Fibroblast of peridontal ligament (primary cell): ENCODE data around the gene GMPR.

Experiments
- DNase-seq: peaks from one replicate; pipeline ENCODE4 v3.0.0-alpha.2; 2010; ENCODE audit errors: extremely low read depth

GMPR gene

GRCh38 chr6:16301511-16301910 is 63.1 kb downstream of the GMPR start:
- no peak for DNase-seq

GRCh38 chr6:16302721-16303552 is 64.5 kb downstream of the GMPR start:
- no peak for DNase-seq

GRCh38 chr6:16305246-16305725 is 66.9 kb downstream of the GMPR start:
- no peak for DNase-seq

- DNase-seq = no peak
These were observed 67.4 kb downstream of the GMPR start for GRCh38 chr6:16305788-16306187.

GRCh38 chr6:16306334-16306733 is 67.9 kb downstream of the GMPR start:
- no peak for DNase-seq

- DNase-seq = no peak
These were observed 73.4 kb downstream of the GMPR start for GRCh38 chr6:16311763-16312162.

- no peak for DNase-seq
These were observed 75.3 kb downstream of the GMPR start for GRCh38 chr6:16313732-16314131.

GRCh38 chr6:16314296-16314695 is 75.9 kb downstream of the GMPR start:
- DNase-seq = no peak

GRCh38 chr6:16316741-16317251 is 78.4 kb downstream of the GMPR start:
- peak; percentile 48 for DNase-seq

GRCh38 chr6:16318538-16318937 is 80.2 kb downstream of the GMPR start:
- DNase-seq = peak; percentile 85

- DNase-seq = no peak
These were observed 80.8 kb downstream of the GMPR start for GRCh38 chr6:16318953-16319720.

GRCh38 chr6:16319813-16320532 is 81.6 kb downstream of the GMPR start:
- peak; percentile 97 for DNase-seq

GRCh38 chr6:16320533-16321340 is 82.3 kb downstream of the GMPR start:
- peak; percentile 86 for DNase-seq

GRCh38 chr6:16321341-16321710 is 82.9 kb downstream of the GMPR start:
- no peak for DNase-seq

GRCh38 chr6:16321826-16322225 is 83.4 kb downstream of the GMPR start:
- no peak for DNase-seq

- peak; percentile 84 for DNase-seq
These were observed 84.4 kb downstream of the GMPR start for GRCh38 chr6:16322666-16323312.

GRCh38 chr6:16324184-16324583 is 85.8 kb downstream of the GMPR start:
- DNase-seq = no peak

- peak; percentile 22 for DNase-seq
These were observed 86.3 kb downstream of the GMPR start for GRCh38 chr6:16324606-16325225.

- no peak for DNase-seq
These were observed 88.1 kb downstream of the GMPR start for GRCh38 chr6:16326531-16326930.
